H1 (cell line): ENCODE measurements around the gene SESN3. TPM values are rescaled to one million over a fixed set of nuclear protein-coding genes. Genes with fewer than 3 reads are reported as not detected.

Experiments
- CBX8 ChIP-seq: fragments of 300-800, 300-1000 bp; sonication (generic); IDR thresholded peaks from 2 replicates; pipeline ENCODE4 v1.7.1; 2016; ENCODE audit warnings: low read depth, low read length, borderline replicate concordance
- CTBP2 ChIP-seq: IDR thresholded peaks from 2 replicates; pipeline ENCODE4 v1.7.0; 2011; ENCODE audit warnings: borderline replicate concordance, mild to moderate bottlenecking, moderate library complexity, mixed read lengths, low read length; ENCODE audit not compliant: insufficient read depth, insufficient read length
- NRF1 ChIP-seq: IDR thresholded peaks from 2 replicates; pipeline ENCODE4 v1.6.1; 2011; ENCODE audit warnings: mild to moderate bottlenecking, low read depth, low read length, improper control_type of control experiment
- RFX5 ChIP-seq: IDR thresholded peaks from 2 replicates; pipeline ENCODE4 v1.6.1; 2011; ENCODE audit warnings: low read depth, low read length, improper control_type of control experiment, borderline replicate concordance
- RNF2 ChIP-seq: fragments of 200-900, 300-1000 bp; sonication (generic); IDR thresholded peaks from 2 replicates; pipeline ENCODE4 v1.7.1; 2016; ENCODE audit warnings: borderline replicate concordance, low read depth, mild to moderate bottlenecking, antibody characterized with exemption, low read length; ENCODE audit not compliant: poor library complexity, severe bottlenecking; ENCODE audit errors: missing control alignments
- TAF7 ChIP-seq: optimal IDR thresholded peaks from 2 replicates; pipeline ENCODE3; 2011; ENCODE audit warnings: low read depth, mild to moderate bottlenecking, inconsistent platforms, low read length, moderate library complexity, borderline replicate concordance
- TCF12 ChIP-seq: IDR thresholded peaks from 2 replicates; pipeline ENCODE4 v1.6.1; 2011; ENCODE audit warnings: low read depth, mild to moderate bottlenecking, low read length
- TEAD4 ChIP-seq: IDR thresholded peaks from 2 replicates; pipeline ENCODE4 v1.6.1; 2012; ENCODE audit warnings: low read depth, low read length, inconsistent platforms, mixed read lengths
- polyA plus RNA-seq, 7 experiments: library from polyadenylated mRNA; depleted of rRNA in 3 of 7; stranded (reverse) in 5 of 7; unstranded in 2 of 7; fragments of >200 nt in 5 of 7; fragments of 200-250 nt in 2 of 7; gene quantifications; 1 replicate in 5 of 7; 2 replicates in 1 of 7; 4 replicates in 1 of 7; pipeline versions ENCODE4 v1.2.1 to v1.2.3, GENCODE V29; 2011 to 2013; ENCODE audit warnings: missing spikeins in 2 of 7, mixed read lengths in 2 of 7
- total RNA-seq: library from RNA; stranded (reverse); fragmentation: NEBNext Ultra II Directional; extraction: Animal tissue kit (Norgen Biotek cat#: 25700); gene quantifications from 2 replicates; pipeline ENCODE4 v1.2.1, GENCODE V29; 2021
- TF ChIP-seq, protein P1 (sequence below): fragments of 300-600 bp; sonication (generic); IDR thresholded peaks from 2 replicates; pipeline ENCODE4 v1.7.1; 2012; ENCODE audit warnings: low read length, moderate library complexity, mild to moderate bottlenecking, inconsistent platforms; ENCODE audit not compliant: insufficient replicate concordance

SESN3 gene
- total and polyA plus RNA-seq, 2 of the 8 experiments (the other 6 are each of a cell fraction or from before 2014, with no cell fraction given): 10.2 to 31.1 TPM

DNA sequence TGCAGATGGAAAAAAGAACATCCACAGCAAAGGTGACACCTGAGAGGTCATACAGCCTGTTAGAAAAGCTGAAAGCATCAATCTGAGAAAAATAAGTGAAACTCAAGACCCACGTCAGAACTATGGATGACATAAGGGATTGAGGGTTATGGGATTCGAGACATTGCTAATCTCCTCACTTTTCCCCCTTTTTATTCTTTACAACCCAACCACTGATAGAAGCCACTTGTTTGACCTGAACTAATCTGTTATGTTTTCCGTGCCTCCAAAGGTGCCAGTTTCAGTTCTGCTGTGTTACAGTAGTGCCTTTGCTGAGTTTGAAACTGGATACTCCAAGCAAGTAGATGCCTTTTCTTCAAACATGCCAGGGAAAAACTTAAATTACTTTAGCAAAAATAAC is 16.9 kb upstream of the SESN3 start (continued):
- TF ChIP-seq, protein P1, sequence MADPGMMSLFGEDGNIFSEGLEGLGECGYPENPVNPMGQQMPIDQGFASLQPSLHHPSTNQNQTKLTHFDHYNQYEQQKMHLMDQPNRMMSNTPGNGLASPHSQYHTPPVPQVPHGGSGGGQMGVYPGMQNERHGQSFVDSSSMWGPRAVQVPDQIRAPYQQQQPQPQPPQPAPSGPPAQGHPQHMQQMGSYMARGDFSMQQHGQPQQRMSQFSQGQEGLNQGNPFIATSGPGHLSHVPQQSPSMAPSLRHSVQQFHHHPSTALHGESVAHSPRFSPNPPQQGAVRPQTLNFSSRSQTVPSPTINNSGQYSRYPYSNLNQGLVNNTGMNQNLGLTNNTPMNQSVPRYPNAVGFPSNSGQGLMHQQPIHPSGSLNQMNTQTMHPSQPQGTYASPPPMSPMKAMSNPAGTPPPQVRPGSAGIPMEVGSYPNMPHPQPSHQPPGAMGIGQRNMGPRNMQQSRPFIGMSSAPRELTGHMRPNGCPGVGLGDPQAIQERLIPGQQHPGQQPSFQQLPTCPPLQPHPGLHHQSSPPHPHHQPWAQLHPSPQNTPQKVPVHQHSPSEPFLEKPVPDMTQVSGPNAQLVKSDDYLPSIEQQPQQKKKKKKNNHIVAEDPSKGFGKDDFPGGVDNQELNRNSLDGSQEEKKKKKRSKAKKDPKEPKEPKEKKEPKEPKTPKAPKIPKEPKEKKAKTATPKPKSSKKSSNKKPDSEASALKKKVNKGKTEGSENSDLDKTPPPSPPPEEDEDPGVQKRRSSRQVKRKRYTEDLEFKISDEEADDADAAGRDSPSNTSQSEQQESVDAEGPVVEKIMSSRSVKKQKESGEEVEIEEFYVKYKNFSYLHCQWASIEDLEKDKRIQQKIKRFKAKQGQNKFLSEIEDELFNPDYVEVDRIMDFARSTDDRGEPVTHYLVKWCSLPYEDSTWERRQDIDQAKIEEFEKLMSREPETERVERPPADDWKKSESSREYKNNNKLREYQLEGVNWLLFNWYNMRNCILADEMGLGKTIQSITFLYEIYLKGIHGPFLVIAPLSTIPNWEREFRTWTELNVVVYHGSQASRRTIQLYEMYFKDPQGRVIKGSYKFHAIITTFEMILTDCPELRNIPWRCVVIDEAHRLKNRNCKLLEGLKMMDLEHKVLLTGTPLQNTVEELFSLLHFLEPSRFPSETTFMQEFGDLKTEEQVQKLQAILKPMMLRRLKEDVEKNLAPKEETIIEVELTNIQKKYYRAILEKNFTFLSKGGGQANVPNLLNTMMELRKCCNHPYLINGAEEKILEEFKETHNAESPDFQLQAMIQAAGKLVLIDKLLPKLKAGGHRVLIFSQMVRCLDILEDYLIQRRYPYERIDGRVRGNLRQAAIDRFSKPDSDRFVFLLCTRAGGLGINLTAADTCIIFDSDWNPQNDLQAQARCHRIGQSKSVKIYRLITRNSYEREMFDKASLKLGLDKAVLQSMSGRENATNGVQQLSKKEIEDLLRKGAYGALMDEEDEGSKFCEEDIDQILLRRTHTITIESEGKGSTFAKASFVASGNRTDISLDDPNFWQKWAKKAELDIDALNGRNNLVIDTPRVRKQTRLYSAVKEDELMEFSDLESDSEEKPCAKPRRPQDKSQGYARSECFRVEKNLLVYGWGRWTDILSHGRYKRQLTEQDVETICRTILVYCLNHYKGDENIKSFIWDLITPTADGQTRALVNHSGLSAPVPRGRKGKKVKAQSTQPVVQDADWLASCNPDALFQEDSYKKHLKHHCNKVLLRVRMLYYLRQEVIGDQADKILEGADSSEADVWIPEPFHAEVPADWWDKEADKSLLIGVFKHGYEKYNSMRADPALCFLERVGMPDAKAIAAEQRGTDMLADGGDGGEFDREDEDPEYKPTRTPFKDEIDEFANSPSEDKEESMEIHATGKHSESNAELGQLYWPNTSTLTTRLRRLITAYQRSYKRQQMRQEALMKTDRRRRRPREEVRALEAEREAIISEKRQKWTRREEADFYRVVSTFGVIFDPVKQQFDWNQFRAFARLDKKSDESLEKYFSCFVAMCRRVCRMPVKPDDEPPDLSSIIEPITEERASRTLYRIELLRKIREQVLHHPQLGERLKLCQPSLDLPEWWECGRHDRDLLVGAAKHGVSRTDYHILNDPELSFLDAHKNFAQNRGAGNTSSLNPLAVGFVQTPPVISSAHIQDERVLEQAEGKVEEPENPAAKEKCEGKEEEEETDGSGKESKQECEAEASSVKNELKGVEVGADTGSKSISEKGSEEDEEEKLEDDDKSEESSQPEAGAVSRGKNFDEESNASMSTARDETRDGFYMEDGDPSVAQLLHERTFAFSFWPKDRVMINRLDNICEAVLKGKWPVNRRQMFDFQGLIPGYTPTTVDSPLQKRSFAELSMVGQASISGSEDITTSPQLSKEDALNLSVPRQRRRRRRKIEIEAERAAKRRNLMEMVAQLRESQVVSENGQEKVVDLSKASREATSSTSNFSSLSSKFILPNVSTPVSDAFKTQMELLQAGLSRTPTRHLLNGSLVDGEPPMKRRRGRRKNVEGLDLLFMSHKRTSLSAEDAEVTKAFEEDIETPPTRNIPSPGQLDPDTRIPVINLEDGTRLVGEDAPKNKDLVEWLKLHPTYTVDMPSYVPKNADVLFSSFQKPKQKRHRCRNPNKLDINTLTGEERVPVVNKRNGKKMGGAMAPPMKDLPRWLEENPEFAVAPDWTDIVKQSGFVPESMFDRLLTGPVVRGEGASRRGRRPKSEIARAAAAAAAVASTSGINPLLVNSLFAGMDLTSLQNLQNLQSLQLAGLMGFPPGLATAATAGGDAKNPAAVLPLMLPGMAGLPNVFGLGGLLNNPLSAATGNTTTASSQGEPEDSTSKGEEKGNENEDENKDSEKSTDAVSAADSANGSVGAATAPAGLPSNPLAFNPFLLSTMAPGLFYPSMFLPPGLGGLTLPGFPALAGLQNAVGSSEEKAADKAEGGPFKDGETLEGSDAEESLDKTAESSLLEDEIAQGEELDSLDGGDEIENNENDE: no peak
- TF ChIP-seq NRF1 (no peak), RNF2 (no peak), TAF7 (no peak), RFX5 (no peak), TCF12 (no peak), TEAD4 (no peak), CTBP2 (no peak), CBX8 (no peak)
- TF ChIP-seq, all 59 proteins: peak for 0
